Smooth muscle cell (in vitro differentiated cells): ENCODE measurements around the gene NPRL2. TPM values are rescaled to one million over a fixed set of nuclear protein-coding genes. Genes with fewer than 3 reads are reported as not detected.
A peak's percentile ranks its signal among the peaks of the same experiment; 100 is the strongest.

Experiments used
- DNase-seq: peaks from one replicate; lab custom pipeline; 2025; ENCODE audit not compliant: unreplicated experiment; lab: John Stamatoyannopoulos, UW
- H2AFZ ChIP-seq: fragments of 200-600 bp; sonication (generic); 2 replicates; pipeline ENCODE4 v1.6.0; 2016; ENCODE audit warnings: antibody characterized with exemption, low read depth, mild to moderate bottlenecking
- H3F3A ChIP-seq: fragments of 200-600 bp; sonication (generic); 2 replicates; pipeline ENCODE4 v1.6.0; 2017; ENCODE audit warnings: antibody characterized with exemption, low read depth
- H3K27ac ChIP-seq: fragments of 200-600 bp; sonication (generic); 2 replicates; pipeline ENCODE4 v1.5.1; 2016; ENCODE audit warnings: low read depth, mild to moderate bottlenecking
- H3K27me3 ChIP-seq: fragments of 200-600 bp; sonication (generic); 2 replicates; pipeline ENCODE4 v1.6.1; 2016; ENCODE audit warnings: low read depth, mild to moderate bottlenecking
- H3K36me3 ChIP-seq: fragments of 200-600 bp; sonication (generic); 2 replicates; pipeline ENCODE4 v1.5.1; 2016; ENCODE audit warnings: low read depth
- H3K4me1 ChIP-seq: fragments of 200-600 bp; sonication (generic); 2 replicates; pipeline ENCODE4 v1.5.1; 2016; ENCODE audit warnings: low read depth
- H3K4me2 ChIP-seq: fragments of 200-600 bp; sonication (generic); 2 replicates; pipeline ENCODE4 v1.6.0; 2016; ENCODE audit warnings: mild to moderate bottlenecking
- H3K4me3 ChIP-seq: fragments of 200-600 bp; sonication (generic); 2 replicates; pipeline ENCODE4 v1.5.1; 2016; ENCODE audit warnings: mild to moderate bottlenecking
- H3K79me2 ChIP-seq: fragments of 200-600 bp; sonication (generic); 2 replicates; pipeline ENCODE4 v1.6.0; 2016; ENCODE audit warnings: low read depth, mild to moderate bottlenecking
- H3K9ac ChIP-seq: fragments of 200-600 bp; sonication (generic); 2 replicates; pipeline ENCODE4 v1.6.0; 2016; ENCODE audit warnings: low read depth
- H3K9me3 ChIP-seq: fragments of 200-600 bp; sonication (generic); replicated peaks from 2 replicates; pipeline ENCODE4 v1.5.1; 2016; ENCODE audit warnings: low read depth
- H4K20me1 ChIP-seq: fragments of 200-600 bp; sonication (generic); 2 replicates; pipeline ENCODE4 v1.6.0; 2016; ENCODE audit warnings: low read depth
- WGBS: methylation state at CpG from one replicate; pipeline ENCODE4 v1.1.7; 2016; ENCODE audit warnings: low lambda C conversion rate; 5-methylcytosine and 5-hydroxymethylcytosine counted together
- polyA plus RNA-seq: library from polyadenylated mRNA; unstranded; fragments of >200 nt; fragmentation: Nextera tagmentation; extraction: Ambion mirVana; gene quantifications from 2 replicates; pipeline ENCODE4 v1.2.1, GENCODE V29; 2016
- total RNA-seq: library from RNA; depleted of rRNA; stranded (reverse); fragments of >200 nt; gene quantifications from 2 replicates; pipeline ENCODE4 v1.2.3, GENCODE V29; 2014
- TF ChIP-seq, protein P1 (sequence below): fragments of 200-600 bp; sonication (generic); IDR thresholded peaks from 2 replicates; pipeline ENCODE4 v1.5.1; 2017; ENCODE audit warnings: borderline replicate concordance, mild to moderate bottlenecking, antibody characterized with exemption; ENCODE audit not compliant: insufficient read depth, poor library complexity, severe bottlenecking

NPRL2 gene
- total and polyA plus RNA-seq, 2 experiments from 2014 or later = 25.1 to 29.3 TPM

DNA sequence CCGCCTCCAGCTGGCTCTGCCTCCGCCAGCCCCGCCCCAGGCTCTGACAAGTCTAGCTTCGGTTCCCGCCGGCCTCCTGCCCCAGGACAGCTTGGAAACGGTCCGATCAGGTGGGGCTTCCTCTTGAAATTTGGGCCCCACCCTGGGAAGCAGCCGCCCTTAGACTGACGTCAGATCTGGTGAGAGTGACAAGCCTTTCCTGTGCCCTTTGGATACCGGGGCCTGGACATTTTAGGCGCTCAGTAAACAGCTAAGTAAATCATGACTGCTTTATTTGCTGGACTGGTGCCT, 51.0 kb downstream of the NPRL2 start:
- TF ChIP-seq, protein P1, sequence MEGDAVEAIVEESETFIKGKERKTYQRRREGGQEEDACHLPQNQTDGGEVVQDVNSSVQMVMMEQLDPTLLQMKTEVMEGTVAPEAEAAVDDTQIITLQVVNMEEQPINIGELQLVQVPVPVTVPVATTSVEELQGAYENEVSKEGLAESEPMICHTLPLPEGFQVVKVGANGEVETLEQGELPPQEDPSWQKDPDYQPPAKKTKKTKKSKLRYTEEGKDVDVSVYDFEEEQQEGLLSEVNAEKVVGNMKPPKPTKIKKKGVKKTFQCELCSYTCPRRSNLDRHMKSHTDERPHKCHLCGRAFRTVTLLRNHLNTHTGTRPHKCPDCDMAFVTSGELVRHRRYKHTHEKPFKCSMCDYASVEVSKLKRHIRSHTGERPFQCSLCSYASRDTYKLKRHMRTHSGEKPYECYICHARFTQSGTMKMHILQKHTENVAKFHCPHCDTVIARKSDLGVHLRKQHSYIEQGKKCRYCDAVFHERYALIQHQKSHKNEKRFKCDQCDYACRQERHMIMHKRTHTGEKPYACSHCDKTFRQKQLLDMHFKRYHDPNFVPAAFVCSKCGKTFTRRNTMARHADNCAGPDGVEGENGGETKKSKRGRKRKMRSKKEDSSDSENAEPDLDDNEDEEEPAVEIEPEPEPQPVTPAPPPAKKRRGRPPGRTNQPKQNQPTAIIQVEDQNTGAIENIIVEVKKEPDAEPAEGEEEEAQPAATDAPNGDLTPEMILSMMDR = no peak
- Histone ChIP-seq H3K9me3 (no peaks in the 10 kb centered on the region), H2AFZ (peak overlapping the region; percentile 75), H4K20me1 (no peaks in the 10 kb centered on the region), H3K27ac (peak overlapping the region; percentile 85), H3K9ac (peak overlapping the region; percentile 84), H3K27me3 (no peaks in the 10 kb centered on the region), H3K79me2 (no peaks in the 10 kb centered on the region), H3K4me2 (peak overlapping the region; percentile 94), H3F3A (peaks cover 4% of the 10 kb centered on the region), H3K4me3 (peak overlapping the region; percentile 58), H3K4me1 (peaks cover 13% of the 10 kb centered on the region), H3K36me3 (no peaks in the 10 kb centered on the region)
- 4% methylated on average over 12 of the region's 12 CpGs for WGBS
- DNase-seq = no peak

DNA sequence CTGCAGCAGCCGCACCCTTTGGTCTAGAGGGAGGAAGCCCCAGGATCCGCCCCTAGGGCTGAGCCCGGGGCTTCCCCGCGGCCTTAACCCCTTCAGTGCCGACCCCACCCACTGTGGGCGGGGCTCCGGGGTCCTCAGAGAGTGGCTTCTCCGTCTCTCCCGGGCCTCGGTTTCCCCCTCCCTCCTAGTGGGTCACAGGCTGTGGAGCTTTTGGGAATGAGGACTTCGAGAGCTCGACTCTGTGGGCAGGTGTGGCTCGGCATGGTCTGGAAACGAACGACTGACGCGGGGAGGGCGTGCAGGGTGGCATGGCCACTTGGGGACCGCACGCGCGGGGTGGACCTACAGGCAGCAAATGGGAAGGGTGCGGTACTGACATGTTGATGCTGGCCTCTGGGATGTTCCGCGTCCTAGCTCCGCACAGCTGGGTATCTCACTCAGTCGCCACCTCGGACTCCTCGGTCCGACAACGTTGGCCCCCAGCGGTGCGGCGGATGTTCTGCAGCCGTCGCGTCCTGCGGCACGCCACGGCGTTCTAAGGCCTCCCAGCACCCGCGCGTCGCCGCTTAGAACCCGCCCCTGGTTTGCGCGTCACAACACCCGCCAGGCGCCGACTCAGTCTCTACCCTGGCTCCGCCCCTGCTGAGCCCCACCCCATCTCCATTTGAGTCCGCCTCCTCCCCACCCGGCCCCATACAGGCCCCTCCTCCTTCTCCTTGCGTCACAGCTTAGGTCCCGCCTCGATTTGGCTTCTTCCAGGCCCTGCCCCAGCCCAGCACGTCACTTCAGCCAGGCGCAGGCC, 51.5 kb downstream of the NPRL2 start, which contains the start of the genes HYAL3 and NAA80:
Gene HYAL3 (minus strand): TSS at position 570 of the 802 bp plus-strand sequence. CDS start 3,803 bp downstream, outside the sequence.
Gene NAA80 (minus strand): TSS at position 570 of the 802 bp plus-strand sequence. CDS start 1,942 bp downstream, outside the sequence.
- no peaks in the 10 kb centered on the region for H3K79me2 ChIP-seq
- H3K4me2 ChIP-seq = peak within 1 kb of the TSS; percentile 100
- H3K4me1 ChIP-seq = peaks cover 13% of the 10 kb centered on the region
- DNase-seq = peak; percentile 95
- no peaks in the 10 kb centered on the region for H3K36me3 ChIP-seq
- H3K9me3 ChIP-seq = no peaks in the 10 kb centered on the region
- H3K27ac ChIP-seq = peak within 1 kb of the TSS; percentile 85
- TF ChIP-seq, protein P1 = peak; percentile 9
- peak within 1 kb of the TSS; percentile 75 for H2AFZ ChIP-seq
- WGBS = 1% methylated on average over 50 of the region's 61 CpGs
- H4K20me1 ChIP-seq = no peaks in the 10 kb centered on the region
- H3K4me3 ChIP-seq = peak within 1 kb of the TSS; percentile 85
- H3K27me3 ChIP-seq = no peaks in the 10 kb centered on the region
- peaks cover 4% of the 10 kb centered on the region for H3F3A ChIP-seq
- H3K9ac ChIP-seq = peak within 1 kb of the TSS; percentile 86

DNA sequence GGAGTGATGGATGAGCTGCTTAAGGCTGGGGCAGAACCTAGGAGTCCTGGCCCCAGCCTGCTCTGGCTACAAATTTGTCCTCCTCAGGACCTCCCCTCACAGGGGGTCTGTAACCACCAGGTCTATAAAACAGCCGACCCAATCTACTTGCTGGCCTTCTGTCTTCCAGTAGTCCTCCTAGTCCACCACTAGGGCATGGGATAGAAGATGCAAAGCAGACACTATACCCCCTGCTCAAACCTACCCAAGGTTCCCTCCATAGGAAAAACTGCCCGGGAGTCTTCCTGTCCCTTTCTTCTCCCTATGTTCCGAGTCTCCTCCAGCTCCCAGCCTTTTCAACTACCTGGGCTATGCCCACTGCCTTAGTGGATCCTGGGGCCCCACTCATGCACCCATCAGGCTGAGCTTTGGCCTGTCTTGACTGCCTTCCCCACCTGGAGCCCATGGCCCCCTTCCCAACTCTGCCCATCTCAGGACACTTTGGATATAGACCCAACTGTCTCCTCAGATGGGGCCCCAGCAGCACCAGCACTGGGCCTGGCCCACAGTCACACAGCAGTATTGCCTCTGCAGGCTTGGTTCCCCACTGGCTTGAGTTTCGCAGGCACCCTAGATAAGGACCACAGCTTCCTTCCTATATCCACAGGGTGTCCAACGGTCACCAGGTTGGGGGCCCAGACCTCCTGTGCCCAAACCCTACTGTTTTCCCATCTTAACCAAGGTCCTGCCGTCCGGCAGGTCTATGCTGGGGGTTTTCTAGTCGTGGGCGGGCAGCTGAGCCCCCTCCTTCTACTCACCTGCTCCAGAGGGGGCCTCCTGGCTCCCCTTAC, 52.5 kb downstream of the NPRL2 start:
- Histone ChIP-seq H3K79me2 (no peaks in the 10 kb centered on the region), H3K9me3 (no peaks in the 10 kb centered on the region), H3K4me3 (peak overlapping the region; percentile 85), H3K9ac (peak overlapping the region; percentile 86), H3F3A (peaks cover 4% of the 10 kb centered on the region), H3K4me2 (peak overlapping the region; percentile 100), H2AFZ (no peak overlapping the region), H4K20me1 (no peaks in the 10 kb centered on the region), H3K36me3 (no peaks in the 10 kb centered on the region), H3K4me1 (peaks cover 13% of the 10 kb centered on the region), H3K27me3 (no peaks in the 10 kb centered on the region), H3K27ac (peak overlapping the region; percentile 73)
- TF ChIP-seq, protein P1 = peak; percentile 12
- DNase-seq = no peak
- WGBS = 74% methylated on average over 9 of the region's 9 CpGs
